NB4 (cell line): ENCODE results near the gene KCNN4.

Experiments
- CTCF ChIP-seq: IDR thresholded peaks from one replicate; pipeline ENCODE4 v1.5.1; 2012; ENCODE audit warnings: low read depth, low read length
- MAX ChIP-seq: IDR thresholded peaks from 2 replicates; pipeline ENCODE4 v1.6.1; 2011; ENCODE audit warnings: low read depth, low read length
- MYC ChIP-seq: IDR thresholded peaks from 2 replicates; pipeline ENCODE4 v1.6.1; 2011; ENCODE audit warnings: low read depth, low read length
- POLR2A ChIP-seq: IDR thresholded peaks from 2 replicates; pipeline ENCODE4 v1.6.1; 2011; ENCODE audit warnings: mild to moderate bottlenecking; ENCODE audit not compliant: insufficient read length; ENCODE audit errors: extremely low read depth

- TF ChIP-seq CTCF (no peak), MAX (no peak), POLR2A (no peak), MYC (no peak)
These were observed 17.3 kb upstream of the KCNN4 start for GRCh38 chr19:43798026-43798545.
